ENCODE results near the gene NCF4.

GRCh38 chr22:36873614-36874308 is 13.0 kb downstream of the NCF4 start:
- TF ChIP-seq CTCF (IDR thresholded peaks at IDR 0.05) (peak; percentile 20 to 58 (median 46)), POLR2A (IDR thresholded peaks at IDR 0.05) (no peak)
